ENCODE data around the gene SOCS7. TPM values are rescaled to one million over a fixed set of nuclear protein-coding genes. Genes with fewer than 3 reads are reported as not detected.
A peak's percentile ranks its signal among the peaks of the same experiment; 100 is the strongest.

Gene SOCS7
- total and polyA plus RNA-seq, 8 donors, result 5.5 to 24.0 (median 17.5) TPM

- peaks cover 0 to 6% (median 5%) of the 10 kb centered on the region in 3 donors for H3K4me1 ChIP-seq
- intact Hi-C loops (cut with DNase I), result no loop called here
- no peaks in the 10 kb centered on the region for H3K9me3 ChIP-seq
These were observed 73.4 kb downstream of the SOCS7 start for GRCh38 chr17:38425031-38425430.

DNA sequence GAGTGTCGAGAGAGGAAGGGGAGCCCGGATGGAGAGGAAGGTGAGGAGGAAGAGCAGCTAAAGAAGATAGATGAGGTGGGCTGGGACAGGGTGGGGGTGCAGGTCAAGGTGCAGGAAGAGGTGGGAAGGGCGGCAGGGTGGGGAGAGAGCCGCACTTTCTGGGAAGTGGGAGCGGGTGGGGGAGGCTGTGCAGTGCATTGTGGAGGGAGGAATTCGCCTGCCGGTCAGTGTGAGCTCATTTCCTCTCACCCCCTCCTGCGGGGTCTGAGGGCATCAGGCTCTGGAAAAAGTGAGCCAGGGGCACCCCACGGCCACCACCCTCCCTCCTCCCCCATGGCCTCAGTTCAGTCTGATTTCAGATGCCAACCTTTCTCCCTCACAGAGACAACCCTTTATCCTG, 74.1 kb downstream of the SOCS7 start:
- intact Hi-C loops (cut with DNase I), result no loop called here

More at GRCh38 chr17:38425031-38425430, 73.4 kb downstream of the SOCS7 start:
- TF ChIP-seq CTCF (IDR thresholded peaks at IDR 0.05), result no peak
- FAIRE-seq (no peak), ATAC-seq (no peak), DNase-seq (no peak)
- peaks cover 0 to 4% (median 0%) of the 10 kb centered on the region in 4 donors for H3K27me3 ChIP-seq
- H3K4me3 ChIP-seq, result no peak overlapping the region
- no peak overlapping the region for H3K27ac ChIP-seq
- H3K36me3 ChIP-seq, result no peaks in the 10 kb centered on the region
- WGBS, 2 donors, result 66 to 73% methylated on average over 13 of the region's 13 CpGs

GRCh38 chr17:38426441-38426840, 74.8 kb downstream of the SOCS7 start:
- Histone ChIP-seq H3K4me3 (no peak overlapping the region), H3K9me3 (no peaks in the 10 kb centered on the region), H3K27me3 (no peaks in the 10 kb centered on the region), H3K4me1 (peaks cover 0 to 6% (median 5%) of the 10 kb centered on the region in 3 donors), H3K36me3 (no peaks in the 10 kb centered on the region), H3K27ac (no peak overlapping the region)
- intact Hi-C loops (cut with DNase I), result no loop called here
- FAIRE-seq, result no peak
- DNase-seq, result no peak
- TF ChIP-seq CTCF (IDR thresholded peaks at IDR 0.05), result no peak
- ATAC-seq, result no peak

More for the DNA sequence above, 74.1 kb downstream of the SOCS7 start:
- TF ChIP-seq CTCF (IDR thresholded peaks at IDR 0.05), result no peak
- no peaks in the 10 kb centered on the region for H3K9me3 ChIP-seq
- ATAC-seq (no peak), FAIRE-seq (no peak), DNase-seq (no peak)
- H3K4me1 ChIP-seq, result peaks cover 0 to 6% (median 5%) of the 10 kb centered on the region in 3 donors
- H3K27me3 ChIP-seq, result no peaks in the 10 kb centered on the region
- 48 to 61% methylated on average over 9 of the region's 9 CpGs for WGBS, 2 donors
- no peak overlapping the region for H3K4me3 ChIP-seq
- no peaks in the 10 kb centered on the region for H3K36me3 ChIP-seq
- no peak overlapping the region for H3K27ac ChIP-seq

- intact Hi-C loops (cut with DNase I), result no loop called here
- TF ChIP-seq CTCF (IDR thresholded peaks at IDR 0.05), result no peak
- peak overlapping the region in 1 of 4 donors; percentile 0 for H3K27ac ChIP-seq
- peaks cover 0 to 6% (median 5%) of the 10 kb centered on the region in 3 donors for H3K4me1 ChIP-seq
- no peaks in the 10 kb centered on the region for H3K9me3 ChIP-seq
- WGBS, 2 donors, result 49 to 54% methylated on average over 7 of the region's 7 CpGs
- H3K4me3 ChIP-seq, result peak overlapping the region in 2 of 4 donors; percentile 61 to 86
- DNase-seq, result peak in 1 of 6 donors; percentile 57
- H3K36me3 ChIP-seq, result no peaks in the 10 kb centered on the region
- ATAC-seq, result no peak
- FAIRE-seq, result no peak
- H3K27me3 ChIP-seq, result no peaks in the 10 kb centered on the region
These were observed 75.7 kb downstream of the SOCS7 start for GRCh38 chr17:38427160-38427949.

- no peak for TF ChIP-seq CTCF (IDR thresholded peaks at IDR 0.05)
- Histone ChIP-seq H3K4me3 (peak within 1 kb of the TSS; percentile 61 to 86 (median 66)), H3K36me3 (no peaks in the 10 kb centered on the region), H3K27me3 (no peaks in the 10 kb centered on the region), H3K27ac (peak within 1 kb of the TSS in 2 of 4 donors; percentile 52 to 58), H3K4me1 (peaks cover 0 to 6% (median 5%) of the 10 kb centered on the region in 3 donors), H3K9me3 (no peaks in the 10 kb centered on the region)
- intact Hi-C loops (cut with DNase I), result no loop called here
- ATAC-seq (peak; percentile 57 to 76 (median 73)), FAIRE-seq (no peak), DNase-seq (peak; percentile 51 to 88 (median 66))
- WGBS, 2 donors, result 0 to 1% methylated on average over 12 to 45 of the region's 46 CpGs
These were observed 76.5 kb downstream of the SOCS7 start, which contains the start of gene ARHGAP23 for GRCh38 chr17:38428112-38428642. Gene ARHGAP23 (plus strand): TSS chr17:38428464. CDS start chr17:38428486, 22 bp downstream.
